Neural progenitor cell (in vitro differentiated cells): ENCODE data around the gene PTGIR. TPM values are rescaled to one million over a fixed set of nuclear protein-coding genes. Genes with fewer than 3 reads are reported as not detected.
"Not testable (repeated sequence)": the region's sequence is repeated elsewhere in the genome, so short reads cannot be mapped to it uniquely, and the experiment has no call there.

ENCODE experiments used
- DNase-seq: peaks from one replicate; pipeline ENCODE4 v3.0.0-alpha.2; 2016; ENCODE audit warnings: low spot score
- H2AFZ ChIP-seq: fragments of 200-600 bp; sonication (generic); replicated peaks from 2 replicates; pipeline ENCODE4 v1.6.1; 2016; ENCODE audit warnings: antibody characterized with exemption
- H3F3A ChIP-seq: fragments of 200-600 bp; sonication (generic); 2 replicates; pipeline ENCODE4 v1.6.1; 2016; ENCODE audit warnings: antibody characterized with exemption, low read depth
- H3K27ac ChIP-seq: fragments of 200-600 bp; sonication (generic); 2 replicates; pipeline ENCODE4 v1.5.1; 2016; ENCODE audit warnings: mild to moderate bottlenecking
- H3K27me3 ChIP-seq: fragments of 200-600 bp; sonication (generic); 2 replicates; pipeline ENCODE4 v1.6.1; 2016; ENCODE audit warnings: mild to moderate bottlenecking, moderate library complexity
- H3K36me3 ChIP-seq: fragments of 200-600 bp; sonication (generic); 2 replicates; pipeline ENCODE4 v1.5.1; 2016
- H3K4me1 ChIP-seq: fragments of 200-600 bp; sonication (generic); 2 replicates; pipeline ENCODE4 v1.6.1; 2016; ENCODE audit warnings: mixed run types
- H3K4me2 ChIP-seq: fragments of 200-600 bp; sonication (generic); 2 replicates; pipeline ENCODE4 v1.6.1; 2016
- H3K4me3 ChIP-seq: fragments of 200-600 bp; sonication (generic); 2 replicates; pipeline ENCODE4 v1.5.1; 2016
- H3K79me2 ChIP-seq: fragments of 200-600 bp; sonication (generic); 2 replicates; pipeline ENCODE4 v1.6.1; 2016; ENCODE audit warnings: low read depth
- H3K9ac ChIP-seq: fragments of 200-600 bp; sonication (generic); 2 replicates; pipeline ENCODE4 v1.6.1; 2016
- H3K9me3 ChIP-seq: fragments of 200-600 bp; sonication (generic); 2 replicates; pipeline ENCODE4 v1.5.1; 2016; ENCODE audit warnings: low read depth
- H4K20me1 ChIP-seq: fragments of 200-600 bp; sonication (generic); 2 replicates; pipeline ENCODE4 v1.6.1; 2016; ENCODE audit warnings: low read depth
- H3K27ac Mint-ChIP-seq: 3 replicates; pipeline ENCODE4 v1.8.0; 2021; ENCODE audit warnings: mixed read lengths
- H3K27me3 Mint-ChIP-seq: 2 replicates; pipeline ENCODE4 v1.8.0; 2022; ENCODE audit warnings: low read depth, mild to moderate bottlenecking, inconsistent platforms, moderate library complexity, mixed read lengths; ENCODE audit not compliant: insufficient read depth
- H3K36me3 Mint-ChIP-seq: 3 replicates; pipeline ENCODE4 v1.8.0; 2021; ENCODE audit warnings: mixed read lengths
- H3K4me1 Mint-ChIP-seq: 3 replicates; pipeline ENCODE4 v1.8.0; 2021; ENCODE audit warnings: mixed read lengths
- H3K4me3 Mint-ChIP-seq: 3 replicates; pipeline ENCODE4 v1.8.0; 2021; ENCODE audit warnings: mild to moderate bottlenecking, moderate library complexity, mixed read lengths
- H3K9me3 Mint-ChIP-seq: 3 replicates; pipeline ENCODE4 v1.8.0; 2020; ENCODE audit warnings: mixed read lengths
- EZH2 ChIP-seq: fragments of 200-600 bp; sonication (generic); IDR thresholded peaks from 2 replicates; pipeline ENCODE4 v1.6.1; 2017; ENCODE audit warnings: antibody characterized with exemption, mild to moderate bottlenecking, moderate library complexity
- EZH2phosphoT487 ChIP-seq: fragments of 200-600 bp; sonication (generic); IDR thresholded peaks from 2 replicates; pipeline ENCODE4 v1.6.1; 2017; ENCODE audit warnings: antibody characterized with exemption
- total RNA-seq: library from RNA; depleted of rRNA; stranded (reverse); fragments of >200 nt; gene quantifications from 2 replicates; pipeline ENCODE4 v1.2.3, GENCODE V29; 2015; ENCODE audit warnings: low replicate concordance
- TF ChIP-seq, protein P1 (sequence below): fragments of 200-600 bp; sonication (generic); IDR thresholded peaks from 2 replicates; pipeline ENCODE4 v1.5.1; 2017; ENCODE audit warnings: antibody characterized with exemption, mild to moderate bottlenecking

PTGIR gene
- total RNA-seq, 1 donor from 2014 or later, result not detected

DNA sequence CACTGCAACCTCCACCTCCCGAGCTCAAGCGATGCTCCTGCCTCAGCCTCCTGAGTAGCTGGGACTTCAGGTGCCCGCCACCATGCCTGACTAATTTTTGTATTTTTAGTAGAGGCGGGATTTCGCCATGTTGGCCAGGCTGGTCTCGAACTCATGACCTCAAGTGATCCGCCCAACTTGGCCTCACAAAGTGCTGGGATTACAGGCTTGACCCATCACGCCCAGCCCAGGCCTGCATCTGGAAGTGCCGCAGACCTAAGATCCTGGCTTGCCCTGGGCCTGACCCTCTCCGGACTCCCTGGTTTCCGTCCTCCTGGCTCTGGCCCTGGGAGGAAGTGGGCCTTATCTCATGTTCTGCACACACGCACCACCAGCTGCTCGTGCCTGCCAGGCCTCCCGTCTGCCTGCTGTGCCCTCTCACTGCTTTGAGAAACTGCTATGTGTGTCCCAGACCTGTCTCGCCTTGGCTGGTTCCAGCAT lies 4.7 kb upstream of the PTGIR start:
- H3K4me3 Mint-ChIP-seq, result peak overlapping the region; percentile 59
- peaks cover 3% of the 10 kb centered on the region for H4K20me1 ChIP-seq
- H3K4me2 ChIP-seq, result no peak overlapping the region
- H3K27ac ChIP-seq, result no peak overlapping the region
- TF ChIP-seq, protein P1, sequence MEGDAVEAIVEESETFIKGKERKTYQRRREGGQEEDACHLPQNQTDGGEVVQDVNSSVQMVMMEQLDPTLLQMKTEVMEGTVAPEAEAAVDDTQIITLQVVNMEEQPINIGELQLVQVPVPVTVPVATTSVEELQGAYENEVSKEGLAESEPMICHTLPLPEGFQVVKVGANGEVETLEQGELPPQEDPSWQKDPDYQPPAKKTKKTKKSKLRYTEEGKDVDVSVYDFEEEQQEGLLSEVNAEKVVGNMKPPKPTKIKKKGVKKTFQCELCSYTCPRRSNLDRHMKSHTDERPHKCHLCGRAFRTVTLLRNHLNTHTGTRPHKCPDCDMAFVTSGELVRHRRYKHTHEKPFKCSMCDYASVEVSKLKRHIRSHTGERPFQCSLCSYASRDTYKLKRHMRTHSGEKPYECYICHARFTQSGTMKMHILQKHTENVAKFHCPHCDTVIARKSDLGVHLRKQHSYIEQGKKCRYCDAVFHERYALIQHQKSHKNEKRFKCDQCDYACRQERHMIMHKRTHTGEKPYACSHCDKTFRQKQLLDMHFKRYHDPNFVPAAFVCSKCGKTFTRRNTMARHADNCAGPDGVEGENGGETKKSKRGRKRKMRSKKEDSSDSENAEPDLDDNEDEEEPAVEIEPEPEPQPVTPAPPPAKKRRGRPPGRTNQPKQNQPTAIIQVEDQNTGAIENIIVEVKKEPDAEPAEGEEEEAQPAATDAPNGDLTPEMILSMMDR, result no peak
- TF ChIP-seq EZH2 (no peak), EZH2phosphoT487 (no peak)
- H3F3A ChIP-seq, result peaks cover 3% of the 10 kb centered on the region
- peaks cover 21% of the 10 kb centered on the region for H3K27me3 Mint-ChIP-seq
- H3K27ac Mint-ChIP-seq, result peak overlapping the region; percentile 82
- H3K36me3 Mint-ChIP-seq, result no peaks in the 10 kb centered on the region
- H2AFZ ChIP-seq, result no peak overlapping the region
- no peaks in the 10 kb centered on the region for H3K79me2 ChIP-seq
- peaks cover 10% of the 10 kb centered on the region for H3K4me1 ChIP-seq
- H3K9me3 ChIP-seq, result no peaks in the 10 kb centered on the region
- H3K27me3 ChIP-seq, result peaks cover 30% of the 10 kb centered on the region
- DNase-seq, result no peak
- no peaks in the 10 kb centered on the region for H3K9me3 Mint-ChIP-seq
- no peak overlapping the region for H3K4me3 ChIP-seq
- no peak overlapping the region for H3K9ac ChIP-seq
- H3K4me1 Mint-ChIP-seq, result peaks cover 38% of the 10 kb centered on the region
- no peaks in the 10 kb centered on the region for H3K36me3 ChIP-seq

DNA sequence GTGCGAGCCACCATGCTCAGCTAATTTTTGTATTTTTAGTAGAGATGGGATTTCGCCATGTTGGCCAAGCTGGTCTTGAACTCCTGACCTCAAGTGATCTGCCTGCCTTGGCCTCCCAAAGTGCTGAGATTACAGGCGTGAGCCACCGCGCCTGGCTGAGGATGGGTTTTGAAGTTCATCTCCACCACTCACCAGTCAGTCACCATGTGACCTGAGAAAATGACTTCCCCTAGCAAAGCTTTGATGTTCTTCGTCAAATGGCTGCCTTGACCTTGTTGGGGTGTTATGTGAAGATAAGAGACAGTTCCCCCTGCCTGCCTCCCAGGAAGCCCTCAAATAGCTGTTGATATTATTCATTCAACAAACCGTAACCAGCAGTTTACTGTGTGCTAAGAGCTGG lies 4.1 kb upstream of the PTGIR start:
- H3K4me2 ChIP-seq, H3K9me3 ChIP-seq, H4K20me1 ChIP-seq, H2AFZ ChIP-seq, H3K27ac ChIP-seq, H3F3A ChIP-seq, H3K4me3 ChIP-seq, H3K79me2 ChIP-seq, H3K36me3 ChIP-seq, H3K4me3 Mint-ChIP-seq, H3K9me3 Mint-ChIP-seq, H3K9ac ChIP-seq, H3K4me1 ChIP-seq, H3K36me3 Mint-ChIP-seq, DNase-seq: not testable (repeated sequence)
- peaks cover 38% of the 10 kb centered on the region for H3K4me1 Mint-ChIP-seq
- H3K27me3 ChIP-seq, result peaks cover 26% of the 10 kb centered on the region
- peaks cover 21% of the 10 kb centered on the region for H3K27me3 Mint-ChIP-seq
- peak overlapping the region; percentile 87 for H3K27ac Mint-ChIP-seq

DNA sequence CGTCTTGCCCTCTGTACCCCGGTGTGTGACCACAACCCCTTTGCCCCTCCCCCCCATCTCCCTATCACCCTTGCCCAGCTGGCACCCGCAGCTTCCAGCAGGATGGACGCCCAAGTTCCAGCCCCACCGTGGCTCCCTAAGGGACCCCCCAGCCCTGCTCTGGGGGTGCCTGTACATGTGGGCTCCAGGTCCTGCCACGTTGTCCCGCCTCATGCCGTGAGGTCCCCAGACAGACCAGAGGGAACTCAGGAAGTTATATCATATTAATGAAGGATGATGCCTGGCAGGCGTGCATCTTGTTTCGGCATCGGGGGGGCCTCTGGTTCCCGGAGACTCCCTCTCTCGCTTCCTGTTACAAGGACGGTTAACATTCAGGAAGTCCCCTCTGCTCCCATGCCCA lies 1.6 kb upstream of the PTGIR start:
- H3K9me3 Mint-ChIP-seq, result no peaks in the 10 kb centered on the region
- no peak overlapping the region for H2AFZ ChIP-seq
- no peaks in the 10 kb centered on the region for H4K20me1 ChIP-seq

GRCh38 chr19:46625731-46626130 lies 842 bp upstream of the PTGIR start:
- no peak for DNase-seq
- H3K27ac Mint-ChIP-seq, result no peak overlapping the region
- H3F3A ChIP-seq, result peaks cover 5% of the 10 kb centered on the region
- H3K9me3 ChIP-seq, result no peaks in the 10 kb centered on the region
- H3K79me2 ChIP-seq, result no peaks in the 10 kb centered on the region
- H3K36me3 ChIP-seq, result no peaks in the 10 kb centered on the region
- no peaks in the 10 kb centered on the region for H3K9me3 Mint-ChIP-seq
- H3K4me3 ChIP-seq, result no peak overlapping the region
- H3K4me3 Mint-ChIP-seq, result no peak overlapping the region
- H2AFZ ChIP-seq, result no peak overlapping the region
- no peaks in the 10 kb centered on the region for H4K20me1 ChIP-seq
- peaks cover 15% of the 10 kb centered on the region for H3K27me3 Mint-ChIP-seq
- H3K36me3 Mint-ChIP-seq, result no peaks in the 10 kb centered on the region
- peaks cover 12% of the 10 kb centered on the region for H3K4me1 ChIP-seq
- H3K4me2 ChIP-seq, result no peak overlapping the region
- TF ChIP-seq EZH2 (no peak), EZH2phosphoT487 (no peak)
- TF ChIP-seq, protein P1, result no peak
- H3K9ac ChIP-seq, result no peak overlapping the region
- no peak overlapping the region for H3K27ac ChIP-seq
- no peaks in the 10 kb centered on the region for H3K27me3 ChIP-seq
- H3K4me1 Mint-ChIP-seq, result peaks cover 26% of the 10 kb centered on the region

More for the DNA sequence above, 1.6 kb upstream of the PTGIR start:
- DNase-seq, result no peak
- Histone ChIP-seq H3K4me1 (peaks cover 10% of the 10 kb centered on the region), H3F3A (no peaks in the 10 kb centered on the region), H3K27me3 (peaks cover 1% of the 10 kb centered on the region), H3K36me3 (no peaks in the 10 kb centered on the region), H3K4me3 (no peak overlapping the region), H3K79me2 (no peaks in the 10 kb centered on the region), H3K27ac (no peak overlapping the region), H3K9me3 (no peaks in the 10 kb centered on the region), H3K4me2 (no peak overlapping the region), H3K9ac (no peak overlapping the region)
- no peak overlapping the region for H3K27ac Mint-ChIP-seq
- peaks cover 26% of the 10 kb centered on the region for H3K4me1 Mint-ChIP-seq
- H3K27me3 Mint-ChIP-seq, result peaks cover 15% of the 10 kb centered on the region
- H3K36me3 Mint-ChIP-seq, result no peaks in the 10 kb centered on the region
- no peak for TF ChIP-seq EZH2phosphoT487
- TF ChIP-seq, protein P1, result no peak
- no peak for TF ChIP-seq EZH2
- peak overlapping the region; percentile 33 for H3K4me3 Mint-ChIP-seq
